Brain microvascular endothelial cell (primary cell): ENCODE results near the gene NDE1.
A peak's percentile ranks its signal among the peaks of the same experiment; 100 is the strongest.

Source experiments
- DNase-seq: peaks from one replicate; pipeline ENCODE4 v3.0.0-alpha.2; 2020
- H3K27ac ChIP-seq: fragments of 250-450 bp; sonication (Bioruptor Pico); 2 replicates; pipeline ENCODE4 v1.5.1; 2020; ENCODE audit warnings: mild to moderate bottlenecking, moderate library complexity
- H3K27me3 ChIP-seq: fragments of 250-450 bp; sonication (Bioruptor Pico); replicated peaks from 2 replicates; pipeline ENCODE4 v1.5.1; 2020; ENCODE audit warnings: mild to moderate bottlenecking
- H3K36me3 ChIP-seq: fragments of 250-450 bp; sonication (Bioruptor Pico); replicated peaks from 2 replicates; pipeline ENCODE4 v1.5.1; 2020; ENCODE audit warnings: mild to moderate bottlenecking
- H3K4me3 ChIP-seq: 2 replicates; pipeline ENCODE4 v1.5.1; 2011; ENCODE audit warnings: low read depth, mild to moderate bottlenecking, control low read depth, low read length, moderate library complexity
- in situ Hi-C: cut with HindIII; loops from 2 replicates; pipeline ENCODE4 v1.10.0; 2017; ENCODE audit warnings: low sequenced_read_pairs, low pct_ligation_motif_present
- TF ChIP-seq, protein P1 (sequence below): IDR thresholded peaks from 2 replicates; pipeline ENCODE4 v1.5.1; 2011; ENCODE audit warnings: low read depth, mild to moderate bottlenecking, moderate library complexity, low read length, control low read depth, inconsistent platforms; ENCODE audit errors: missing control alignments

NDE1 gene, protein sequence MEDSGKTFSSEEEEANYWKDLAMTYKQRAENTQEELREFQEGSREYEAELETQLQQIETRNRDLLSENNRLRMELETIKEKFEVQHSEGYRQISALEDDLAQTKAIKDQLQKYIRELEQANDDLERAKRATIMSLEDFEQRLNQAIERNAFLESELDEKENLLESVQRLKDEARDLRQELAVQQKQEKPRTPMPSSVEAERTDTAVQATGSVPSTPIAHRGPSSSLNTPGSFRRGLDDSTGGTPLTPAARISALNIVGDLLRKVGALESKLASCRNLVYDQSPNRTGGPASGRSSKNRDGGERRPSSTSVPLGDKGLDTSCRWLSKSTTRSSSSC

GRCh38 chr16:15650019-15650697 lies at the start of gene NDE1:
TSS of gene NDE1 (plus strand) at chr16:15650245. CDS start at chr16:15664779, 14,534 bp downstream.
- in situ Hi-C loops, result no loop called here
- peak; percentile 77 for DNase-seq
- TF ChIP-seq, protein P1, sequence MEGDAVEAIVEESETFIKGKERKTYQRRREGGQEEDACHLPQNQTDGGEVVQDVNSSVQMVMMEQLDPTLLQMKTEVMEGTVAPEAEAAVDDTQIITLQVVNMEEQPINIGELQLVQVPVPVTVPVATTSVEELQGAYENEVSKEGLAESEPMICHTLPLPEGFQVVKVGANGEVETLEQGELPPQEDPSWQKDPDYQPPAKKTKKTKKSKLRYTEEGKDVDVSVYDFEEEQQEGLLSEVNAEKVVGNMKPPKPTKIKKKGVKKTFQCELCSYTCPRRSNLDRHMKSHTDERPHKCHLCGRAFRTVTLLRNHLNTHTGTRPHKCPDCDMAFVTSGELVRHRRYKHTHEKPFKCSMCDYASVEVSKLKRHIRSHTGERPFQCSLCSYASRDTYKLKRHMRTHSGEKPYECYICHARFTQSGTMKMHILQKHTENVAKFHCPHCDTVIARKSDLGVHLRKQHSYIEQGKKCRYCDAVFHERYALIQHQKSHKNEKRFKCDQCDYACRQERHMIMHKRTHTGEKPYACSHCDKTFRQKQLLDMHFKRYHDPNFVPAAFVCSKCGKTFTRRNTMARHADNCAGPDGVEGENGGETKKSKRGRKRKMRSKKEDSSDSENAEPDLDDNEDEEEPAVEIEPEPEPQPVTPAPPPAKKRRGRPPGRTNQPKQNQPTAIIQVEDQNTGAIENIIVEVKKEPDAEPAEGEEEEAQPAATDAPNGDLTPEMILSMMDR, result no peak
- Histone ChIP-seq H3K27ac (peak within 1 kb of the TSS; percentile 79), H3K4me3 (peak within 1 kb of the TSS; percentile 94), H3K27me3 (no peaks in the 10 kb centered on the region), H3K36me3 (no peaks in the 10 kb centered on the region)

DNA sequence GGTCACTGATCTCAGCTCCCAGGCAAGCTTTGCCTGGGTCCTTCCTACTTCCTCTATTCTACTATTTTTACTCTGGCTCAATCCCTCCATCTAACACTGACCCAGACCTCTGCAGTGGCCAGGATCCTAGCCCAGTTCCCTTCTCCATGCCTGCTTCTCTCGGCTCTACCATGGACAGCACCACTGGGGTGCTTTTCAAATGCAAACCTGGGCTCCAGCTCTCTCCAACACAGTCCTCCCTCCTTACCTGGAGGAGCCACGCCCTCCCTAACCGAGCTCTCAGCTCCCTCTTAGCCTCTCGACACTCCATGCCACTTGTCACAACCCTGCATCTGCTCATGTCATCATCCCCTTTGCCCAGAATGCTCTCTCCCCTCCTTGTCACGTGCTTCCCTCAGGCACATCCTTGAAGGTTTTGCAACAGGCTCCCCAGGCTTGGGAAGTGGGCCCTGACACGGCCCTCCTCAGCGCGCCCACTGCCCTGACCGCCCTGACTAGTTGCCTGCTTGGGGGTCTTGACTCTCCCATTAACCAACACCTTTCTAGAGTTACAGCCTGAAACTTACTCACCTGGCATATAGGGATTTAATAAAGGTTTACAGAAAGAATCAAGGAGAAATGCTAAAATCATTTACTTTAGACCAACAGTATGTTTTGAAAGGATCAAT lies 48.7 kb upstream of the NDE1 start:
- Histone ChIP-seq H3K27ac (no peak overlapping the region), H3K36me3 (peaks cover 44% of the 10 kb centered on the region), H3K27me3 (no peaks in the 10 kb centered on the region), H3K4me3 (no peak overlapping the region)
- TF ChIP-seq, protein P1, result no peak
- in situ Hi-C loops, result no loop called here
- no peak for DNase-seq

DNA sequence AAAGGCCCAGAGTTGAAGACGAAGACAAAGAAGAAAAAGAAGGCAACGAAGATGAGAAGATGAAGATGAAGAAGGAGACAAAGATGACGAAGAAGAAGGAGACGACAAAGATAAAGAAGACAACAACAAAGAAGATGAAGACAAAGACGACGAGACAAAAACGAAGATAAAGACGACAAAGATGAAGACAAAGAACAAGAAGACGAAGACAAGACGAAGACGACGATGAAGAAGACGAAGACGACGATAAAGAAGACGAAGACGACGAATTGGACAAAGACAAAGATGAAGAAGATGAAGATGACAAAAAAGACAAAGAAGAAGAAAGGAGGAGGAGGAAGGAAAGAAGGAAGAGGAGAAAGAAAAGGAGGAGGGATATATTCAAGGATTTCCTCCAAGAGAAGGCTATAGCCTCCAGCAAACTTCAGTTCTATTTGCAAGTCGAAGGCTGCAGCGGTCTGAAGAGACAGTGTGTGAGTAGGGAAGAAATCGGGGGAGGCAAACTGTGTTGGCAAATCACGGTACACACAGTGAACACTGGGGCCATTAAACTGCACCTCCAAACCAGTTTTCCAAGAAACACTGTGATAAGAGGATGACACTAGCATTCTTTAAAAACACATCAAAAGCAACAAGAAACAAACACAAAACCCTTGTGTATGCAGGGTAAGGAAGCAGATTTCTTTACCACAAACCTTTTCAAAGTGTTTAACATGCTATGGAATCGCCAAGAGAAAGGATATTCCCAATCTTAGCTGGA lies 47.6 kb upstream of the NDE1 start:
- Histone ChIP-seq H3K4me3 (no peak overlapping the region), H3K27ac (no peak overlapping the region), H3K27me3 (no peaks in the 10 kb centered on the region), H3K36me3 (peaks cover 51% of the 10 kb centered on the region)
- TF ChIP-seq, protein P1, result no peak
- in situ Hi-C loops, result no loop called here
- no peak for DNase-seq

DNA sequence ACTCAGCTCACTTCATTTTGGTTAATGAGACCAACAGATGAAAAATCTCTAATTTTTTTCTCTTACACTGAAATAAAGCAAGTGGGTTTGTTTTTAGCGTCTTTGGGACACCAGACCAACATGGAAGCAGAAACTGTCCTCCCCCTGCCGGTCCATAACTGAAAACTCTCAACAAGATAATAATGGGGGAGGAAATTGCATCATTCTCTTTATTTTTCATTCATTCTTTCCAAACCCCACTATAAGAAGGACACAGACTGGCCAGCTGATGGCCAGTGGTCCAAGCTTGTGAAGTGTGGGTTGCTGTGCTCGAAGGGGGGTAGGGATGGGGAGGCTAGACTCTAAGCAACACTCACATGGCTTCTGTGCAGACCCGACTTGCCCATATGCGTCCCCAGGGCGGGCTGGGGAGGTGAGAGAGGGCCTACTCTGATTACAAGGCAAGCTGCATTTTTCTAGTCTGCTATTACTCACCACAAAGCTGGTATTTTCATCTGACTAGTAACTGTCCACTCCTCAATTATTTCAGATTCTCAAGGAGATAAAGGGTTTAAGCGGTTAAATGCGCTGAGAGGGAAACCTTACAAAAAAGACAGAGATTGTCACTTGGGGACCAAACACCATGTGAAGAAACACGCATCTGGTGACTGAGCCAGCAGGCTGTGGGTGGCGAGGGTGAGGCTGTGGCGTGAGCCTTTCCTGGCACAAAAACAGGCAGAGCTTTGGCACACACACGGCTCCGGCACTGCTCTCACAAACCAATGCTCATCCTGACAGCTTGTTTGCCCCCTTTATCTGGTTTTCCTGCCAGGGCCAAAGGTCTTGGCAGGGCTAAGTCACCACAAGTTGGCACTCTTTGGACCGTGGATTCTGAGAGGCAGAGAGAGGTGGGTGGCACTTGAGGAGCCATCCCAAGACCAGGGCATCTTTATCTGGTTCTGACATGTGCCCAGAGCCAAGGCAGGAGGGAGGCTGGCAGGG lies 45.3 kb upstream of the NDE1 start:
- in situ Hi-C loops, result no loop called here
- H3K36me3 ChIP-seq, result peaks cover 43% of the 10 kb centered on the region
- TF ChIP-seq, protein P1, result no peak
- H3K27ac ChIP-seq, result no peak overlapping the region
- no peaks in the 10 kb centered on the region for H3K27me3 ChIP-seq
- DNase-seq, result no peak
- H3K4me3 ChIP-seq, result no peak overlapping the region
